Measurements from ENCODE around the gene ARFIP1.

The ARFIP1 gene

DNA sequence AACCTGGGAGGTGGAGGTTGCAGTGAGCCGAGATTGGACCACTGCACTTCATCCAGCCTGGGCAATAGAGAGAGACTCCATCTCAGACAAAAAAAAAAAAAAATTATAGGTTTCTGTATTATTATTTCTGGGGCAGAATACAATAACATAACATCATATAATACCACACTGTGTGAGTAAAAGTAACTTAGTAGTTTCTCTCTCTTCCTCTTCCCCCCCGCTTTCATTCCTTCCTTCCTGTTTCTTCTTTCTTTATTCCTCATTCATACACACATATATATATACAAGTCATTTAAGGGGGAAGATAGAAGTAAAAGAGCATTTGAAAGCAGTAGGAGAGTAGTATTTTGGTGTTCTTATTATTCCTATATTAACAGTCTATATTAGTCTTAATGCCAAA, 100.5 kb downstream of the ARFIP1 start:
- CTCF ChIA-PET, result no interaction called here
- TF ChIP-seq, protein P1, sequence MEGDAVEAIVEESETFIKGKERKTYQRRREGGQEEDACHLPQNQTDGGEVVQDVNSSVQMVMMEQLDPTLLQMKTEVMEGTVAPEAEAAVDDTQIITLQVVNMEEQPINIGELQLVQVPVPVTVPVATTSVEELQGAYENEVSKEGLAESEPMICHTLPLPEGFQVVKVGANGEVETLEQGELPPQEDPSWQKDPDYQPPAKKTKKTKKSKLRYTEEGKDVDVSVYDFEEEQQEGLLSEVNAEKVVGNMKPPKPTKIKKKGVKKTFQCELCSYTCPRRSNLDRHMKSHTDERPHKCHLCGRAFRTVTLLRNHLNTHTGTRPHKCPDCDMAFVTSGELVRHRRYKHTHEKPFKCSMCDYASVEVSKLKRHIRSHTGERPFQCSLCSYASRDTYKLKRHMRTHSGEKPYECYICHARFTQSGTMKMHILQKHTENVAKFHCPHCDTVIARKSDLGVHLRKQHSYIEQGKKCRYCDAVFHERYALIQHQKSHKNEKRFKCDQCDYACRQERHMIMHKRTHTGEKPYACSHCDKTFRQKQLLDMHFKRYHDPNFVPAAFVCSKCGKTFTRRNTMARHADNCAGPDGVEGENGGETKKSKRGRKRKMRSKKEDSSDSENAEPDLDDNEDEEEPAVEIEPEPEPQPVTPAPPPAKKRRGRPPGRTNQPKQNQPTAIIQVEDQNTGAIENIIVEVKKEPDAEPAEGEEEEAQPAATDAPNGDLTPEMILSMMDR (IDR thresholded peaks at IDR 0.05; ENCODE audit: control extremely low read depth, extremely low read depth, low read depth, missing control alignments), result no peak
- no peak for DNase-seq (ENCODE audit: extremely low spot score)
- POLR2A ChIA-PET, result no interaction called here

- TF ChIP-seq, protein P1 (IDR thresholded peaks at IDR 0.05; ENCODE audit: control extremely low read depth, extremely low read depth, low read depth, missing control alignments), result no peak
- ChIA-PET POLR2A (no interaction called here), CTCF (interaction anchor here (0.9 to 1.4 kb wide), 3 partner anchors 11 to 202 kb away, joined by 3 to 4 read pairs (median 3); no protein-coding TSS in a partner anchor)
- DNase-seq (ENCODE audit: extremely low spot score), result no peak
Observed at GRCh38 chr4:152881974-152882373, 102.2 kb downstream of the ARFIP1 start.

DNA sequence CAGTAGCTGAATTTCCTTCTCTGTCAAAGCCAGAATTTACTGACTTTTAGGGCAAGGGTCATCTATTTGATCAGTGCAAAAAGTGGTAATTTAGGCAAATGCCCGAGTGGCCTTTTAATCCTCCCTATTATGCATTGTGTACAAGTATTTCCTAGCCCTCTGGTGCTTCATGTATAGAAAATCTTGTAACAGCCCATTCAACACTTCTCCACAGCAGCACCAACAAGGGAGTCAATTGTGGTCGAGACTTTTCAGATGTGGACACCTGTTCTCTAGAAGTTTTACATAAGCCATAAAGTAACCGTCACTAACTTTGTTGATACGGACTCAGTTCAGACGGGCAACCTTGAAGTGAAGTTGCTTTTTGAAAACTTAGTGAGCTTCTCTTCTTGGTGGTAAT, 105.4 kb downstream of the ARFIP1 start:
- no peak for DNase-seq (ENCODE audit: extremely low spot score)
- ChIA-PET POLR2A (no interaction called here), CTCF (interaction anchor here (1.2 to 2.2 kb wide), 2 partner anchors 11 to 12 kb away, joined by 4 to 9 read pairs; no protein-coding TSS in a partner anchor)
- TF ChIP-seq, protein P1 (IDR thresholded peaks at IDR 0.05; ENCODE audit: control extremely low read depth, extremely low read depth, low read depth, missing control alignments), result no peak

- POLR2A ChIA-PET, result no interaction called here
- DNase-seq (ENCODE audit: extremely low spot score), result no peak
- CTCF ChIA-PET, result interaction anchor here (1.6 to 2.2 kb wide), 2 partner anchors 10 to 24 kb away, joined by 3 to 9 read pairs; no protein-coding TSS in a partner anchor
- TF ChIP-seq, protein P1 (IDR thresholded peaks at IDR 0.05; ENCODE audit: control extremely low read depth, extremely low read depth, low read depth, missing control alignments), result no peak
Observed at GRCh38 chr4:152886201-152886600, 106.4 kb downstream of the ARFIP1 start.

DNA sequence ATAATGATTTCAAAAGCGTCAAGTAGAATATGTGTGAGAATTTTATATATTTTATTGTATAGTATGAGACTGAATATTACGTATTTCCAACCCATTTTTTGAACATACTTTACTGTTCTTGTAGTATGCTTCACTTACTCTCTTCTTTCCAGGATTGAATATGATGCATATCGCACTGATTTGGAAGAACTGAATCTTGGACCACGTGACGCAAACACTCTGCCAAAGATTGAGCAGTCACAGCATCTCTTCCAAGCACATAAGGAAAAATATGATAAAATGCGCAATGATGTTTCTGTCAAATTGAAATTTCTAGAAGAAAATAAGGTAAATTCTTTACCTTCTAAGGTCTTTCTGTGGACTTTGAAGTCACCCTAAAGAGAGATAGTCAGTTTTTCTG, 108.2 kb downstream of the ARFIP1 start:
- CTCF ChIA-PET, result no interaction called here
- POLR2A ChIA-PET, result no interaction called here
- TF ChIP-seq, protein P1 (IDR thresholded peaks at IDR 0.05; ENCODE audit: control extremely low read depth, extremely low read depth, low read depth, missing control alignments), result no peak
- no peak for DNase-seq (ENCODE audit: extremely low spot score)

- no peak for DNase-seq (ENCODE audit: extremely low spot score)
- POLR2A ChIA-PET, result no interaction called here
- CTCF ChIA-PET, result interaction anchor here (1.2 to 1.3 kb wide), 2 partner anchors 111 to 191 kb away, joined by 3 to 4 read pairs; no protein-coding TSS in a partner anchor
- TF ChIP-seq, protein P1 (IDR thresholded peaks at IDR 0.05; ENCODE audit: control extremely low read depth, extremely low read depth, low read depth, missing control alignments), result no peak
Observed at GRCh38 chr4:152892974-152893373, 113.2 kb downstream of the ARFIP1 start.

All from GM10248 (cell line).